HepG2 (cell line): ENCODE data around the gene PIK3R5. TPM values are rescaled to one million over a fixed set of nuclear protein-coding genes. Genes with fewer than 3 reads are reported as not detected.

Experiments used
- ARNT ChIP-seq: fragments of 450-650 bp; IDR thresholded peaks from 2 replicates; pipeline ENCODE4 v1.6.1; 2017
- CREBL2 ChIP-seq: sonication (generic); formaldehyde crosslinking; IDR thresholded peaks from 2 replicates; pipeline ENCODE4 v1.8.1; 2023; ENCODE audit warnings: missing genetic modification reagents, mild to moderate bottlenecking, borderline replicate concordance
- GATA4 ChIP-seq: sonication (generic); IDR thresholded peaks from 2 replicates; pipeline ENCODE4 v1.6.1; 2016; ENCODE audit warnings: antibody characterized with exemption, low read depth, borderline replicate concordance
- KIAA2018 ChIP-seq: sonication (generic); formaldehyde crosslinking; IDR thresholded peaks from 2 replicates; pipeline ENCODE4 v1.5.0; 2020; ENCODE audit warnings: mild to moderate bottlenecking, missing genetic modification reagents, borderline replicate concordance
- ZNF256 ChIP-seq: sonication (generic); formaldehyde crosslinking; conservative IDR thresholded peaks from 2 replicates; pipeline ENCODE4 v1.4.0; 2020; ENCODE audit warnings: missing genetic modification reagents
- polyA plus RNA-seq, 8 experiments: library from polyadenylated mRNA; depleted of rRNA in 3 of 8; stranded (reverse) in 7 of 8; unstranded in 1 of 8; fragments of >200 nt; fragmentation: Illumina TruSeq in 4 of 8; extraction: Trizol in 4 of 8; gene quantifications; 2 replicates each; pipeline versions ENCODE4 v1.2.1 to v1.2.3, GENCODE V29; 2011 to 2016; ENCODE audit warnings: low read depth in 4 of 8, missing spikeins in 1 of 8, mixed read lengths in 1 of 8; ENCODE audit not compliant: insufficient read depth in 1 of 8
- total RNA-seq, 5 experiments: library from RNA; depleted of rRNA; stranded (reverse); fragments of >200 nt; fragmentation: Illumina TruSeq; extraction: Trizol; gene quantifications; 2 replicates each; pipeline ENCODE4 v1.2.3, GENCODE V29; 2016; ENCODE audit warnings: low read depth in 1 of 5

The PIK3R5 gene
- total and polyA plus RNA-seq, 2 of the 13 experiments (the other 11 are each of a cell fraction or from before 2014, with no cell fraction given) = not detected

- TF ChIP-seq KIAA2018 (CRISPR knock-in tag) (no peak), ZNF256 (CRISPR knock-in tag) (no peak), CREBL2 (no peak), GATA4 (no peak), ARNT (no peak)
Measured at GRCh38 chr17:8964801-8965393, 610 bp downstream of the PIK3R5 start (continued).
